ENCODE data around the gene ERMARD.
A peak's percentile ranks its signal among the peaks of the same experiment; 100 is the strongest.

Gene ERMARD

GRCh38 chr6:169792306-169793015 lies 41.0 kb downstream of the ERMARD start:
- no peak overlapping the region for H4K8ac ChIP-seq (ENCODE audit: low read length)
- no peak overlapping the region for H2BK5ac ChIP-seq (ENCODE audit: low read depth, low read length, poor library complexity, severe bottlenecking)
- no peak overlapping the region for H3K4me3 ChIP-seq (ENCODE audit: insufficient read depth in 1 of 2, low read depth in 1 of 2, low read length in 2 of 2)
- no peak overlapping the region for H2BK12ac ChIP-seq (ENCODE audit: low read length in 2 of 2)
- H3K4me2 ChIP-seq (ENCODE audit: low read length, poor library complexity, severe bottlenecking) = no peak overlapping the region
- H3K79me1 ChIP-seq (replicated peaks; ENCODE audit: low read length, poor library complexity, severe bottlenecking) = no peaks in the 10 kb centered on the region
- no peaks in the 10 kb centered on the region for H3K36me3 ChIP-seq (ENCODE audit: control insufficient read depth in 1 of 2, insufficient read depth in 2 of 2, low read depth in 1 of 2, low read length in 2 of 2)
- H3K9me3 ChIP-seq (ENCODE audit: control insufficient read depth, low read length) = no peaks in the 10 kb centered on the region
- no peak overlapping the region for H3K18ac ChIP-seq (ENCODE audit: low read depth in 1 of 2, low read length in 2 of 2)
- WGBS = 89% methylated on average over 20 of the region's 21 CpGs
- H3K27ac ChIP-seq (ENCODE audit: low read length, poor library complexity, severe bottlenecking) = no peak overlapping the region
- H3K4me1 ChIP-seq (ENCODE audit: control insufficient read depth, insufficient read depth, low read depth, low read length) = peaks cover 19% of the 10 kb centered on the region
- H4K91ac ChIP-seq (ENCODE audit: low read length) = no peak overlapping the region
- H2AK5ac ChIP-seq (ENCODE audit: low read length, severe bottlenecking) = peak overlapping the region; percentile 71
- H3K27me3 ChIP-seq (ENCODE audit: control insufficient read depth in 1 of 2, insufficient read depth in 1 of 2, low read length in 2 of 2) = peaks cover 0 to 35% of the 10 kb centered on the region in 2 experiments
- no peak overlapping the region for H2AFZ ChIP-seq (ENCODE audit: low read depth, low read length)
- H2BK120ac ChIP-seq (ENCODE audit: low read depth, low read length) = no peak overlapping the region
- H3K14ac ChIP-seq (ENCODE audit: low read length in 2 of 2) = no peak overlapping the region
- no peak overlapping the region for H3K9ac ChIP-seq (ENCODE audit: low read length)
- no peak overlapping the region for H2BK15ac ChIP-seq (ENCODE audit: low read depth, poor library complexity, severe bottlenecking)
- H3K23ac ChIP-seq (ENCODE audit: low read length in 2 of 2) = no peak overlapping the region
- no peak overlapping the region for H3K4ac ChIP-seq (ENCODE audit: low read depth in 1 of 2, low read length in 2 of 2)
- no peak for DNase-seq

DNA sequence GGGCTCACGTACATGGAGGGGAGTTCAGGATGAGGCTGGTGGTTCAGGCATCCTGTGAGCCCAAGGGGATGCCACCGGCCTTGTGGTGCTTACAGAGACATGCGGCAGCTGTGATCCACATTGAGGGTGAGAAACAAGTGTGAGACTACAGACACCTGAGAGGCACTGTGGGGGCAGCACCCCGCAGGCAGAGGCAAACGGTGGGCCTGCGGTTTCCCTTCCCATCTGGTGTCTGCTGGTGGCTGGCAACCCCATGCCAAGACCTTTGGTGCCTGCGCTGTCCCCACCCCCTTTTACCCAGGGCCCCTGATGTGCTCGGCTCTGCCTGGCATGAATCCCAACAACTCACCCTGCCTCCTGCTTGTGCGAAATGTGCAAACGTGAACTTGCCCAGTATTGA lies 42.0 kb downstream of the ERMARD start:
- DNase-seq = no peak
- Histone ChIP-seq H3K27me3 (ENCODE audit: control insufficient read depth in 1 of 2, insufficient read depth in 1 of 2, low read length in 2 of 2) (peaks cover 0 to 35% of the 10 kb centered on the region in 2 experiments), H2AK5ac (ENCODE audit: low read length, severe bottlenecking) (no peak overlapping the region), H2BK120ac (ENCODE audit: low read depth, low read length) (no peak overlapping the region), H2AFZ (ENCODE audit: low read depth, low read length) (no peak overlapping the region), H2BK12ac (ENCODE audit: low read length in 2 of 2) (no peak overlapping the region), H4K91ac (ENCODE audit: low read length) (no peak overlapping the region), H3K14ac (ENCODE audit: low read length in 2 of 2) (no peak overlapping the region), H4K8ac (ENCODE audit: low read length) (no peak overlapping the region), H3K23ac (ENCODE audit: low read length in 2 of 2) (no peak overlapping the region), H3K4me1 (ENCODE audit: control insufficient read depth, insufficient read depth, low read depth, low read length) (peaks cover 19% of the 10 kb centered on the region), H2BK5ac (ENCODE audit: low read depth, low read length, poor library complexity, severe bottlenecking) (no peak overlapping the region), H2BK15ac (ENCODE audit: low read depth, poor library complexity, severe bottlenecking) (no peak overlapping the region), H3K4me2 (ENCODE audit: low read length, poor library complexity, severe bottlenecking) (no peak overlapping the region), H3K4ac (ENCODE audit: low read depth in 1 of 2, low read length in 2 of 2) (no peak overlapping the region), H3K27ac (ENCODE audit: low read length, poor library complexity, severe bottlenecking) (no peak overlapping the region), H3K9me3 (ENCODE audit: control insufficient read depth, low read length) (no peaks in the 10 kb centered on the region), H3K36me3 (ENCODE audit: control insufficient read depth in 1 of 2, insufficient read depth in 2 of 2, low read depth in 1 of 2, low read length in 2 of 2) (no peaks in the 10 kb centered on the region), H3K9ac (ENCODE audit: low read length) (no peak overlapping the region), H3K18ac (ENCODE audit: low read depth in 1 of 2, low read length in 2 of 2) (no peak overlapping the region), H3K79me1 (replicated peaks; ENCODE audit: low read length, poor library complexity, severe bottlenecking) (no peaks in the 10 kb centered on the region), H3K4me3 (ENCODE audit: insufficient read depth in 1 of 2, low read depth in 1 of 2, low read length in 2 of 2) (no peak overlapping the region)
- WGBS = 86% methylated on average over 10 of the region's 10 CpGs

DNA sequence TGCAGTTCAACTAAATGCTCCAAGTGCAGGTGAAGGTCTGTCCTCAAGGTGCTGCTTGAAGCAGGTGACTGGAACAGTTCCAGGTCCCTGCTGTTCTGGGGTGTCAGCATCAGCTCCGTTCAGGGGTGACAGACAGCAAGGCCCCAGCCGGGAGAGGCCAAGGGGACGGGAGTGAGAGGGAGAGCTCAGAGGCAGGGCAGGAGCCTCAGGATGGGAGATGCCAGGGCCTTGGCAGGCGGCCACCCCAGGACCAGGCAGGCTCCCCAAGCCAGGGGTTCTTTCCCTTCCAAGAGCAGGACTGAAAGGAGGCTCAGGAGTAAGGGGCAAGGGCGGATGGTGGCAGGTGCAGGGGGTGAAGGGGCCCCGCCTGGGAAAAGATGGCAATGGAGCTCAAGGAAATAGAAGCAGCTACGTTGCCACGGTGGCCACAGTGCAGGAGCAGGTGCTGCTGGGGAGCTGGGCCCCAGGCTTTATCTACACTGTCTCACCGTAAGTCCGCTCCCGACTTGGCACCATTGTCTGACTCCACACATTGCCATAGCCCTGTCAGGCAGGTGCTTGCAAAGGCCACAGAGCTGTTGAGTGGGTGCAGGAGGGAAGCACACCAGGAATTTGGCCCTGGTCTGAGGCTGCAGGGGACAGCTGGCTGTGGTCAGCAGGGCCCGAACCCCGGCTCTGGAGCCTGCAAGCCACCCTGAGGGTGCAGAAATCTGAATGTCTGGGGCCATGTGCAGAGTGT lies 43.1 kb downstream of the ERMARD start:
- 89% methylated on average over 13 of the region's 13 CpGs for WGBS
- Histone ChIP-seq H3K4me1 (ENCODE audit: control insufficient read depth, insufficient read depth, low read depth, low read length) (peaks cover 24% of the 10 kb centered on the region), H2BK12ac (ENCODE audit: low read length in 2 of 2) (no peak overlapping the region), H3K23ac (ENCODE audit: low read length in 2 of 2) (no peak overlapping the region), H4K8ac (ENCODE audit: low read length) (no peak overlapping the region), H2BK120ac (ENCODE audit: low read depth, low read length) (no peak overlapping the region), H3K27me3 (ENCODE audit: control insufficient read depth in 1 of 2, insufficient read depth in 1 of 2, low read length in 2 of 2) (peaks cover 0 to 31% of the 10 kb centered on the region in 2 experiments), H3K18ac (ENCODE audit: low read depth in 1 of 2, low read length in 2 of 2) (no peak overlapping the region), H4K91ac (ENCODE audit: low read length) (no peak overlapping the region), H3K4me2 (ENCODE audit: low read length, poor library complexity, severe bottlenecking) (no peak overlapping the region), H3K36me3 (ENCODE audit: control insufficient read depth in 1 of 2, insufficient read depth in 2 of 2, low read depth in 1 of 2, low read length in 2 of 2) (no peaks in the 10 kb centered on the region), H2BK5ac (ENCODE audit: low read depth, low read length, poor library complexity, severe bottlenecking) (no peak overlapping the region), H3K14ac (ENCODE audit: low read length in 2 of 2) (no peak overlapping the region), H3K4ac (ENCODE audit: low read depth in 1 of 2, low read length in 2 of 2) (no peak overlapping the region), H2AK5ac (ENCODE audit: low read length, severe bottlenecking) (no peak overlapping the region), H2AFZ (ENCODE audit: low read depth, low read length) (no peak overlapping the region), H2BK15ac (ENCODE audit: low read depth, poor library complexity, severe bottlenecking) (no peak overlapping the region), H3K9ac (ENCODE audit: low read length) (no peak overlapping the region), H3K79me1 (replicated peaks; ENCODE audit: low read length, poor library complexity, severe bottlenecking) (no peaks in the 10 kb centered on the region), H3K9me3 (ENCODE audit: control insufficient read depth, low read length) (no peaks in the 10 kb centered on the region), H3K4me3 (ENCODE audit: insufficient read depth in 1 of 2, low read depth in 1 of 2, low read length in 2 of 2) (no peak overlapping the region), H3K27ac (ENCODE audit: low read length, poor library complexity, severe bottlenecking) (no peak overlapping the region)
- no peak for DNase-seq

GRCh38 chr6:169795196-169795595 lies 43.8 kb downstream of the ERMARD start:
- WGBS = 69% methylated on average over 2 of the region's 2 CpGs

More at GRCh38 chr6:169795196-169795595, 43.8 kb downstream of the ERMARD start:
- Histone ChIP-seq H3K9me3 (ENCODE audit: control insufficient read depth, low read length) (no peaks in the 10 kb centered on the region), H3K27ac (ENCODE audit: low read length, poor library complexity, severe bottlenecking) (no peak overlapping the region), H3K36me3 (ENCODE audit: control insufficient read depth in 1 of 2, insufficient read depth in 2 of 2, low read depth in 1 of 2, low read length in 2 of 2) (no peaks in the 10 kb centered on the region), H3K23ac (ENCODE audit: low read length in 2 of 2) (no peak overlapping the region), H2BK5ac (ENCODE audit: low read depth, low read length, poor library complexity, severe bottlenecking) (no peak overlapping the region), H3K27me3 (ENCODE audit: control insufficient read depth in 1 of 2, insufficient read depth in 1 of 2, low read length in 2 of 2) (peaks cover 0 to 27% of the 10 kb centered on the region in 2 experiments), H2AFZ (ENCODE audit: low read depth, low read length) (no peak overlapping the region), H2AK5ac (ENCODE audit: low read length, severe bottlenecking) (no peak overlapping the region), H3K14ac (ENCODE audit: low read length in 2 of 2) (no peak overlapping the region), H2BK120ac (ENCODE audit: low read depth, low read length) (no peak overlapping the region), H3K4me2 (ENCODE audit: low read length, poor library complexity, severe bottlenecking) (no peak overlapping the region), H3K9ac (ENCODE audit: low read length) (no peak overlapping the region), H4K8ac (ENCODE audit: low read length) (no peak overlapping the region), H4K91ac (ENCODE audit: low read length) (no peak overlapping the region), H3K4me3 (ENCODE audit: insufficient read depth in 1 of 2, low read depth in 1 of 2, low read length in 2 of 2) (no peak overlapping the region), H3K4ac (ENCODE audit: low read depth in 1 of 2, low read length in 2 of 2) (no peak overlapping the region), H3K4me1 (ENCODE audit: control insufficient read depth, insufficient read depth, low read depth, low read length) (peaks cover 25% of the 10 kb centered on the region), H2BK12ac (ENCODE audit: low read length in 2 of 2) (no peak overlapping the region), H2BK15ac (ENCODE audit: low read depth, poor library complexity, severe bottlenecking) (no peak overlapping the region), H3K18ac (ENCODE audit: low read depth in 1 of 2, low read length in 2 of 2) (no peak overlapping the region), H3K79me1 (replicated peaks; ENCODE audit: low read length, poor library complexity, severe bottlenecking) (no peaks in the 10 kb centered on the region)
- no peak for DNase-seq

All from mesenchymal stem cell (in vitro differentiated cells and primary cell).